ENCODE measurements around the gene CKB. TPM values are rescaled to one million over a fixed set of nuclear protein-coding genes. Genes with fewer than 3 reads are reported as not detected.

The CKB gene
- total and polyA plus RNA-seq, 2 donors (not counting 1 experiment from before 2014, with no cell fraction given) = 65.2 to 136 TPM

DNA sequence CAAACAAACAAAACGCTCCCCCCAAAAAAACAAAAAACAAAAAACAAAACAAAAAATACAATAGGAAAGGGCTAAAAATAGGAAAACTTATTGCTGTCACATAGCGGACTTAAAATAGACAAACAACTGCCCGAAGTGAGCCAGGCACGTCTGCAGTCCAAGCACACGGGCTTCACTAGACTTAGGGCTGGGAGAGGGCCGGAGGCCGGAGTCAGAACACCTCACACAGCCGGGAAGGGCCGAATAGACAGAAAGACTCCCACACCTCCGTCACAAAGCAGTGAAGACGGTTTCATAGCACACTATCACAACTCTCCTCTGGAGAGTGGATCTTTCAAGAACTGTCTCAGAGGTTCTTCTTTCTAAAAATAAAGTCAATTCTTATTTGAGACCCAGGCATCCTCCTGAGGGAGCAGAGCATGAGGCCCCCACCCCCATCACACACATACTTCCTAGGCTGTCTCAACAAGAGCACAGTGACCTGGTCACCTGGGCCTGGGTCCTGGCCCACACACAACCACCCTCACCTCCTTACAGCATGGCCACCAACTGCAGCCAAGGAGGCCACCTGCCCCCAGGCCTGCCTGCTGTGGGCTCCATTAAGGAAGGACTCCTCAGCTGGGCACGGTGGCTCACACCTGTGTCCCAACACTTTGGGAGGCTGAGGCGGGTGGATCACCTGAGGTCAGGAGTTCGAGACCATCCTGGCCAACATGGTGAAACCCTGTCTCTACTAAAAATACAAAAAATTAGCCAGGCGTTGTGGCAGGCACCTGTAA lies 33.1 kb upstream of the CKB start:
- Histone ChIP-seq H3K79me2 (ENCODE audit: control insufficient read depth, insufficient read depth, low read length) (peaks cover 41% of the 10 kb centered on the region), H3K4me1 (ENCODE audit: control insufficient read depth, extremely low read depth, insufficient read depth, low read length) (peaks cover 31% of the 10 kb centered on the region), H4K20me1 (ENCODE audit: control insufficient read depth, extremely low read depth, insufficient read depth, low read length) (no peaks in the 10 kb centered on the region), H3K27me3 (ENCODE audit: control insufficient read depth, insufficient read depth, low read length) (no peaks in the 10 kb centered on the region), H3K27ac (ENCODE audit: insufficient read depth, low read length) (no peak overlapping the region), H3K4me3 (replicated peaks in 1 of 4; ENCODE audit: control extremely low read depth in 1 of 4, insufficient read depth in 1 of 4, low read depth in 3 of 4, low read length in 4 of 4) (no peak overlapping the region), H2AFZ (ENCODE audit: low read length) (no peak overlapping the region), H3K9ac (ENCODE audit: insufficient read depth, low read length) (no peak overlapping the region), H3K4me2 (ENCODE audit: extremely low read depth, insufficient read depth, low read length) (no peak overlapping the region), H3K9me3 (ENCODE audit: control insufficient read depth, insufficient read depth, low read depth, low read length) (no peaks in the 10 kb centered on the region), H3K36me3 (ENCODE audit: control insufficient read depth, insufficient read depth, low read length) (no peaks in the 10 kb centered on the region)
- no peak for TF ChIP-seq EZH2 (IDR thresholded peaks at IDR 0.05; ENCODE audit: low read length, missing control alignments)
- no peak for TF ChIP-seq CTCF (conservative IDR thresholded peaks at IDR 0.05 in 1 of 2, IDR thresholded peaks at IDR 0.05 in 1 of 2; ENCODE audit: low read depth in 1 of 2, low read length in 2 of 2)
- DNase-seq (ENCODE audit: low read depth in 2 of 2) = no peak

GRCh38 chr14:103552846-103553210 lies 30.2 kb upstream of the CKB start:
- no peaks in the 10 kb centered on the region for H3K9me3 ChIP-seq (ENCODE audit: control insufficient read depth, insufficient read depth, low read depth, low read length)
- no peak overlapping the region for H3K4me3 ChIP-seq (replicated peaks in 1 of 4; ENCODE audit: control extremely low read depth in 1 of 4, insufficient read depth in 1 of 4, low read depth in 3 of 4, low read length in 4 of 4)
- no peak overlapping the region for H3K27ac ChIP-seq (ENCODE audit: insufficient read depth, low read length)
- H3K36me3 ChIP-seq (ENCODE audit: control insufficient read depth, insufficient read depth, low read length) = no peaks in the 10 kb centered on the region
- no peak for DNase-seq (ENCODE audit: low read depth in 2 of 2)
- peaks cover 24% of the 10 kb centered on the region for H3K4me1 ChIP-seq (ENCODE audit: control insufficient read depth, extremely low read depth, insufficient read depth, low read length)
- H3K79me2 ChIP-seq (ENCODE audit: control insufficient read depth, insufficient read depth, low read length) = peaks cover 16% of the 10 kb centered on the region
- no peaks in the 10 kb centered on the region for H3K27me3 ChIP-seq (ENCODE audit: control insufficient read depth, insufficient read depth, low read length)
- H3K4me2 ChIP-seq (ENCODE audit: extremely low read depth, insufficient read depth, low read length) = peak overlapping the region; percentile 15
- no peak overlapping the region for H3K9ac ChIP-seq (ENCODE audit: insufficient read depth, low read length)
- no peaks in the 10 kb centered on the region for H4K20me1 ChIP-seq (ENCODE audit: control insufficient read depth, extremely low read depth, insufficient read depth, low read length)
- no peak overlapping the region for H2AFZ ChIP-seq (ENCODE audit: low read length)
- TF ChIP-seq CTCF (conservative IDR thresholded peaks at IDR 0.05 in 1 of 2, IDR thresholded peaks at IDR 0.05 in 1 of 2; ENCODE audit: low read depth in 1 of 2, low read length in 2 of 2) (no peak), EZH2 (IDR thresholded peaks at IDR 0.05; ENCODE audit: low read length, missing control alignments) (no peak)

DNA sequence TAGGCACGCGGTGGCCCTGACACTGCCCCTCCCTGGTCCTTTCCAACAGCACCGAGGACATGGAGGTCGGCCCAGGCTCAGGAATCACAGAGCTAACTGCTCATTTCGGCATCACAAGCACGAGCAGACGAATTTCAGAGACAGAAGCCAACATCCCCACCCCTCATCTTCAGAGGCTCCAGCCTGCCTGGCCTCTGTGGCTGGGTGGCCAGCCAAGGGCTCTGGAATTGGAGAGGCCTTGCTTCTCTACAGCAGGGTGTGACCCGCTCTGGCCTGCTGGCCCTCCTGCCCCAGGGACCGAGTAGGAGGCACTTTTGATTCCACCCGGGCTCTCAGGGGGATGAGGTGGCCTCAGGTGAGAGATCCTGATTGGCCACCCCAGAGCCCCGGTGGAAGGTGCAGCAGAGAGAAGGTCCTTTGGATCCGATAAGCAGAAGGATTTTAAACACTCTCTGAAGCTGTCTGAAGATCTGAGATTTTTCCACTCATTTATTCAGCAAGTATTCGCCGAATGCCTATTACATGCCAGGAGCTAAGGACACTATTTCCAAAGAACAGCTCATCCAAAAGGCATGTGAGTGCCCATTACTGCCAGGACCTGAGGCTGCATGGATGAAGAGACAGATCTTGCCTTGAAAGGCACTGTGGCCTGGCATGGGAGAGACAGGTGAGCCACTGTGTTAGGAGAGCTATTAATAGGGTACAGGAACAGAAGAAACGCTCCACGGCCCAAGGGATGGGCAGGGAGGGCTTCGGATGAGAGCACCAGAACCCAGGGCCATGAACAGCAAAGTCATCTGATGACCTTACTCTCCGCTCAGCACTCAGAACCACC lies 29.6 kb upstream of the CKB start:
- H3K4me1 ChIP-seq (ENCODE audit: control insufficient read depth, extremely low read depth, insufficient read depth, low read length) = peaks cover 21% of the 10 kb centered on the region
- H3K36me3 ChIP-seq (ENCODE audit: control insufficient read depth, insufficient read depth, low read length) = no peaks in the 10 kb centered on the region
- no peak overlapping the region for H3K9ac ChIP-seq (ENCODE audit: insufficient read depth, low read length)
- peak overlapping the region; percentile 83 for H3K4me2 ChIP-seq (ENCODE audit: extremely low read depth, insufficient read depth, low read length)
- peaks cover 12% of the 10 kb centered on the region for H3K79me2 ChIP-seq (ENCODE audit: control insufficient read depth, insufficient read depth, low read length)
- TF ChIP-seq CTCF (conservative IDR thresholded peaks at IDR 0.05 in 1 of 2, IDR thresholded peaks at IDR 0.05 in 1 of 2; ENCODE audit: low read depth in 1 of 2, low read length in 2 of 2) (no peak), EZH2 (IDR thresholded peaks at IDR 0.05; ENCODE audit: low read length, missing control alignments) (no peak)
- DNase-seq (ENCODE audit: low read depth in 2 of 2) = peak in 1 of 2 donors; percentile 78
- H2AFZ ChIP-seq (ENCODE audit: low read length) = no peak overlapping the region
- H3K4me3 ChIP-seq (replicated peaks in 1 of 4; ENCODE audit: control extremely low read depth in 1 of 4, insufficient read depth in 1 of 4, low read depth in 3 of 4, low read length in 4 of 4) = no peak overlapping the region
- no peaks in the 10 kb centered on the region for H3K9me3 ChIP-seq (ENCODE audit: control insufficient read depth, insufficient read depth, low read depth, low read length)
- no peaks in the 10 kb centered on the region for H3K27me3 ChIP-seq (ENCODE audit: control insufficient read depth, insufficient read depth, low read length)
- peak overlapping the region; percentile 33 for H3K27ac ChIP-seq (ENCODE audit: insufficient read depth, low read length)
- no peaks in the 10 kb centered on the region for H4K20me1 ChIP-seq (ENCODE audit: control insufficient read depth, extremely low read depth, insufficient read depth, low read length)

All from fibroblast of lung (primary cell).